HG03097 (cell line): ENCODE measurements around the gene GYS1.

ENCODE experiments used
- ATAC-seq: cut with Tn5 transposase; IDR thresholded peaks from one replicate; pipeline ENCODE4 v1.9.1; 2021; ENCODE audit not compliant: unreplicated experiment, low FRiP score

Gene GYS1

GRCh38 chr19:48990400-48990799, 2.7 kb downstream of the GYS1 start:
- no peak for ATAC-seq

- no peak for ATAC-seq
Measured at GRCh38 chr19:48989701-48990291, 3.3 kb downstream of the GYS1 start.

GRCh38 chr19:48988860-48989259, 4.2 kb downstream of the GYS1 start:
- ATAC-seq = no peak

- no peak for ATAC-seq
Measured at GRCh38 chr19:48988286-48988685, 4.8 kb downstream of the GYS1 start.

- ATAC-seq = no peak
Measured at GRCh38 chr19:48987323-48987722, 5.8 kb downstream of the GYS1 start.

- no peak for ATAC-seq
Measured at GRCh38 chr19:48986211-48986610, 6.9 kb downstream of the GYS1 start.

- ATAC-seq = no peak
Measured at GRCh38 chr19:48985711-48986110, 7.4 kb downstream of the GYS1 start.

GRCh38 chr19:48982280-48982679, 10.8 kb downstream of the GYS1 start:
- ATAC-seq = no peak

GRCh38 chr19:48977061-48977460, 16.0 kb downstream of the GYS1 start:
- no peak for ATAC-seq

GRCh38 chr19:48975947-48976847, 16.9 kb downstream of the GYS1 start:
- no peak for ATAC-seq

- ATAC-seq = no peak
Measured at GRCh38 chr19:48970923-48971395, 22.1 kb downstream of the GYS1 start.

- no peak for ATAC-seq
Measured at GRCh38 chr19:48970139-48970766, 22.9 kb downstream of the GYS1 start.

- no peak for ATAC-seq
Measured at GRCh38 chr19:48969276-48970138, 23.6 kb downstream of the GYS1 start.

GRCh38 chr19:48968813-48969218, 24.3 kb downstream of the GYS1 start:
- no peak for ATAC-seq

- no peak for ATAC-seq
Measured at GRCh38 chr19:48968179-48968661, 24.9 kb downstream of the GYS1 start.

- ATAC-seq = no peak
Measured at GRCh38 chr19:48967346-48968178, 25.5 kb downstream of the GYS1 start.

GRCh38 chr19:48966541-48967345, 26.4 kb downstream of the GYS1 start:
- no peak for ATAC-seq

GRCh38 chr19:48965806-48966540, 27.1 kb downstream of the GYS1 start:
- peak; percentile 30 for ATAC-seq
